Eye (tissue), 1 donor: Measurements from ENCODE around the gene CALN1.

Source experiments
- DNase-seq: peaks from one replicate; pipeline ENCODE4 v3.0.0-alpha.2; 2015

CALN1 gene

DNA sequence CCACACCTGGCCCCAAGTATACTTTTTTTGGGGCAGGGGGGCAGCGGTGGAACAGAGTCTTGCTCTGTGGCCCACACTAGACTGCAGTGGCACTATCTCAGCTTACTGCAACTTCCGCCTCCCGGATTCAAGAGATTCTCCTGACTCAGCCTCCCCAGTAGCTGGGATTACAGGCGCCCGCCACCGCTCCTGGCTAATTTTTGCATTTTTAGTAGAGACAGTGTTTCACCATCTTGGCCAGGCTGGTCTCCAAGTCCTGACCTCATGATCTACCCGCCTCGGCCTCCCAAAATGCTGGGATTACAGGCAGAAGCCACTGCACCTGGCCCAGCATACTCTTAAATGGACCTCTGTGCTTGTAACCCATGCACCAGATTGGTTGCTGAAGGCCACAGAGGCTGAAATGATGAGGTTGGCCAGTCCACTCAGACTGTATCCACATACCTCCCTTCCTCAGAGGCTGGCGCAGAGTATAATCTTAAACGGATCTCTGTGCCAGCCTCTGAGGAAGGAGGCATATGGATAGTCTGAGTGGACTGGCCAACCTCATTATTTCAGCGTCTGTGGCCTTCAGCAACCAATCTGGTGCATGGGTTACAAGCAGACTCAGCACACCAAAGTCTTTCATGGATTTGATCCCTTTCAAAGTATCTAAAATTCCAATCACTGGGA is 3.0 kb downstream of the CALN1 start:
- no peak for DNase-seq

DNA sequence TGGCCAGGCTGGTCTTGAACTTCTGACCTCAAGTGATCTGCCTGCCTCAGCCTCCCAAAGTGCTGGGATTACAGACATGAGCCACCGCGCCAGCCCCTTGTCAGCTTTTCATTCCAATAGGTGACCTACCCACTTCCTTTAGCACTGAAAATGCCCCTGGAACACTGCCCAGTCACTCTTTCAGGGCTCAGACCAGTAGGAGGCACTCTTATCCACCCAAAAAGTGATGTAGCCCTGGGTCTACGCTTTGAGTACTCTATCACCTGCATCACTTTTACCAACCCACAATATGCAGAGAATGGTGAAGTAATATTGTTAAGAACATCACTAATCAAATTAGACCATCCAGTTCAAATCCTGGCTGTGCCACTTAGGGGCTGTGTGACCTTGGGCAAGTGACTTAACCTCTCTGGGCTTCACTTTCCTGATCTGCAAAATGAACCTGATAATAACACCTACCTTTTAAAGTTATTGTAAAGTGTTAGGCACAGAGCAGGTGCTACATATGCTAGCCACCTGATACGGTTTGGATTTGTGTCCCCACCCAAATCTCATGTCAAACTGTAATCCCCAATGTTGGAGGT is 5.2 kb downstream of the CALN1 start:
- no peak for DNase-seq

DNA sequence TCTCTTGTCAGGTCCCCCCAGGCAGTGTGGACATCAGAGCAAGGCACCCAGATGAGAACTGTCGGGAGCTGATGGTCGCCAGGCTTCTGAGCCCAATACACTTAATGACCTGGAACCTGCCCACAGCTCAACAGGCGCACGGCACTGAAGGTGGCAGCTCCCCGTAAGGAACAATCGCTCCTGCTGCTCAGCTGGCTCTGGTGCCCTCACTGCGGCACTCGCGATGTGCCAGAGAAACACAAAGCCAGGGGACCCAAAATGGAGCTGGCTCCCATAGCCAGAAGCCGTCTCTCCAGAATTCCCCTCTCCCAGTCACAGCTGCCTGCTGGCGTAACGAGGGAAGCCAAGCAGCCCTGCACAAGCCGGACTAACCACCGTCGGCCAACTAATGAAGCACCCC is 6.3 kb downstream of the CALN1 start:
- no peak for DNase-seq

DNA sequence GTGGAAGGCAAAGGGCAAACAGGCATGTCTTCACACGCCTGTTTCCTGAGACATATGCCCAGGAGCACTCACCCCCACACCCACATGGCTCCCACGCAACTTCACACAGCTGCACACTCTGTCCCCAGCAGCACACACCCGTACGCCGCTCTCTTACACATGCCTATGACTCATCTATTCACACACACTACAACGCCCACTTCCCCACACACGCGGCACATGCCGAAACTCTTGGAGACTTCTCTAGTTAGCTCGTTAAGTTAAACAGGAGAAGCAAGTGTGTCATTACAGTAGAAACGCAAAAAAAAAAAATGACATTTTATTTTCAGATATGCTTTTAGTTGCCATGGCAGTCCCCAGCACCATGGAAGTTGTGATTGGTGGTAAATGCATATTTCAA is 6.7 kb downstream of the CALN1 start:
- no peak for DNase-seq

DNA sequence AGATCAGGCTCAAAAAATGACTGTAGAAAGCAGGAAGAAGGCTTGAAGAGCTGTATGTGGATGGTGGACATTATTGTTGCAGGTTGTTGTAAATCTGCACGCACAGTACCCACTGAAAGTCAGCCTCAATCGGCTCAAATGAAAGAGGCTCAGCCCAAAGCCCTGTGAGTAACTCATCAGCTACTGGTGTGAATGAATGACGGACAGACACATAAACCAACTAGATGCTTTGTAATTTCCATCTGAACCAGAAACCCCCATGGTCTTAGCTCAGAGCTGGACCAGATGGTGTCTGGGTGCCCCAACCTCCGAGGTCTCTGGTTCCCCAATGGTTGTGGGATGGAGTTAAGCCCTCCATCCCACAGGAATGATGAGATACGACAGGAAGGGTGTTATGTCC is 7.4 kb downstream of the CALN1 start:
- DNase-seq = no peak

DNA sequence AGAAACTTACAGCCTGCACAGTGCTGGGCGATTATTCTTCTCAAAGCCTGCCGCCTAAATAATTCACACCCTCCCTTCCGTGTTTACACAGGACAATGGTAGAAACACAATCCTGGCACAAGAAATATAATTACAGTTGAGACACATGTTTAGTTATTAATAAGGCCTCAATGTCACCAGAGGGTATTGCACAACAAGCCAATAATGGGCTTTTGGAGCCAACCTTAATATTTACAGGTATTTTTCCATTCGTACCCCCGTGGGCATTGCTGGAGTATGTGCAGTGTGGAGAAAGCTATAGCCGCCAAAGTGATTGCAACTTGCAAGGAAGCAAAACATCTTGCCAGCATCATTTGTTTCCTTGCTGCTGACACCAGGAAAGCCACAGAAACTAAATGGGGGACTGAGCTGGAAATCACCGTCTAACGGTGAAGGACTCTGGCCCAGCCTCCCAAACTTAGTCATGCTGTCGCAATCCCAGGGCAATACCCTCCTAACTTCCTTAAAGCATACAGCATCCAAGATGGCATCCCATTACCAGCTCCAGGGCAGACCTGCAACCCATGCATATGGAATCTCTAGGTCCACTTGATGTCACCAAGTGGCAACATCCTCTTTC is 8.6 kb downstream of the CALN1 start:
- no peak for DNase-seq

DNA sequence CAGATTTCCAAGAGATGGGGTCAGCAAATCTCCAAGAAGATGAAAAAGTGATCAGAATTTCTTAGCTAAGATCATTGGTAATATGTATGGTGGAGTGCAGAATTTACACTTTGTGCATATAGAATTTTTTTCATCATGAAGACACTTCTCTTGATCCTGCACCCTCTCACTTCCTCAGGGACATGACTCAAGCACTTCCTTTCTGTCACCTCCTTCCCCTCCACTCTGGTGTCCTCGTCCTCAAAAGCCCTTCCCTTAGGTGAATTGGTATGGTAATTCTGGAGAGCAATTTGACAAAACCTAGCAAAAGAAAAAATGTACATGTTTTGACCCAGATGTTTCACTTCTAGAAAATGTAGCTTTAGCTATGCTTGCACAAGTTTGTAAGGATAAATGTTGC is 18.1 kb downstream of the CALN1 start:
- no peak for DNase-seq

DNA sequence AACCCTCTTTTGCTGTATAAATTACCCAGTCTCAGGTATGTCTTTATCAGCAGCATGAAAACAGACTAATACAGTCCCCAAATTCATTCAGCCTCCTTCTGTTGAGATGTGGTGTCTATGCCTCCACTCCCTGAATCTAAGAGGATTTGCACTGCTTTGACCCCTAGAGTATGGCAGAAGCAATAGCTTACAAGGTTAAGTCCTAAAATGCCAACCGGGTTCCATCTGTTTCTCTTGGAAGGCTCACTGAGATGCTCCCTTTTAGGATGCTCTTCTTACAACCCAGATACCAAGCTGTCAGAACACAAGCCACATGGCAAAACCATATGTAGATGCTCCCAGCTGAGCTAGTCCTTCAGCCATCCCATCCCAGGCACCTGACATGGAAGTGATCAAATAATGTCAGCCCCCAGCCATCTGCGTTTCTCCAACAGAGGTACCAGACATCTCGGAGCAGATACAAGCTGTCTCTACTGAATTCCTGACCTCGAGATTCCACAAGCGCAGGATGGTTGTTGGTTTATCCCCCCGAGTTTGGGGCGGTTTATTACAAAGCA is 20.2 kb downstream of the CALN1 start:
- no peak for DNase-seq

DNA sequence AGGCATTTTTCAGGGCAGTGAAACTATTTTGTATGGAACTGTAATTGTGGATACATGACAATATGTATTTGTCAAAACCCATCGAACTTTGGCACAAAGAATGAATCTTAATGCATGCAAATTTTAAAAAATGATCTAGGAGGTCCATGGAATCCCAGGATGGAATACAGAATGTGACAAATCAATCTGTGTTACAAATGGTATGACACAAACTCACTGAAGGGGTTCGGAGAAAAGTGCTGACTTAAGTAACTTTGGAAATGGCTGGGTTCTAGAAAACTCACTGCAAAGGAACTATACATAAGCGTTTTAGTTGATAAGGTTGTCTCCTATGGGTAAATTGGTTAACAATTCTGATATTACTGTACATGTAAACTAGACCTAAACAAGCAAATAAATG is 26.0 kb downstream of the CALN1 start:
- DNase-seq = no peak

DNA sequence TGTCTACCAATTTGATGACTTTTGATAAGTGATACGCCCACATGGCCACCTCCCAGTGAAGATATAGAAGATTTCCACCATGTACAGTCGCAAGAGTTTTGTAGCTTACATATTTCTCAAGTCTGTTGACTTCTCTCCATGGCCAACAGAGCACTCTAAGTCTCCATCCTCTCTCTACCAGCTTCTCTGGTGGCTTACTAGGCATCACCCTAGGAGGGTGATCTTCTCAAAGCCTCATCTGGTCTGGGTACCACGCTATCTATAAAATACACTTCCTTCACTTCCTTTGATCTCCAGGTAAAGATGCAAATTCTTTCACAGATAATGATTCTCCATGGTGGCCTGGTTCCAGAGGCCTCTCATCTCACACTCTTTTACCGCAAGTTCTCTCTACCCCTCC is 49.9 kb downstream of the CALN1 start:
- DNase-seq = no peak

DNA sequence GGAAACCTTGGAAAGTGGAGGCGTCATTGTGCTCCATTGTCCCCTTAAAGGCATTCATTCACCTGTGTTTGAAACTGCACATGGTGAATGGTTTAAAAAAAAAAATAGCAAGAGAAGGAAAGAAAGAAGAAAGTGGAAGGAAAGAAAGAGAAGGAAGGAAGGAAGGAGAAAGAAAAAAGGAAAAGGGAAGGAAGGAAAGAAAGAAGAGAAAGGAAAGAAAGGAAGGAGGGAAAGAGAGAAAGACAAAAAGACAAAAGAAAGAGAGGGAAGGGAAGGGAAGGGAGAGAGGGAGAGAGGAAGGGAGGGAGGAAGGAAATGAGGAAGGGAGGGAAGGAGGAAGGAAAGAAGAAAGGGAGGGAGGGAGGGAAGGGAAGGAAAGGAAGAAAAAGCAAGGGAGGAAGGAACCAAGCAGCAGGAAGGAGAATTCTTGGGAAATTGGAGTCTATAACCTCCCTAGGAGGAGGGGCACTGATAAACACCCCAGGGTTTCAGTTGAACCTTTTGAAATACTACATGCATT is 66.9 kb downstream of the CALN1 start:
- DNase-seq = no peak

DNA sequence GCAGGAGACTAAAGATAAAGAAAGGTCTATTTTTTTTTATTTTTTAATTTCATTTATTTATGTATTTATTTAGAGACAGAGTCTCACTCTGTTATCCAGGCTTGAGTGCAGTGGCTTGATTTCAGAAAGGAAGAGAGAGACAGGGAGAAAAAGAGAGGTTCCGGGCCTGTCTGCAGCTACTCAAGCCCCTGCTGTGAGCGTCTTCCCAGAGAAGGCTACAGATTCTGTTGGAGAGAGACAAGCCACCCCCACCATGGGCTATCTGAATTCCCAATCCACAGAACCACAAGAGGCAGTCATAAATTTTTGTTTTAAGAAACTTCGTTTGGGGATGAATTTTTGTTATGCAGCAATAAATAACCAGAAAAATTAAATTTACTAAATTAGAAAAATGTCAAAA is 68.1 kb downstream of the CALN1 start:
- DNase-seq = peak; percentile 5

DNA sequence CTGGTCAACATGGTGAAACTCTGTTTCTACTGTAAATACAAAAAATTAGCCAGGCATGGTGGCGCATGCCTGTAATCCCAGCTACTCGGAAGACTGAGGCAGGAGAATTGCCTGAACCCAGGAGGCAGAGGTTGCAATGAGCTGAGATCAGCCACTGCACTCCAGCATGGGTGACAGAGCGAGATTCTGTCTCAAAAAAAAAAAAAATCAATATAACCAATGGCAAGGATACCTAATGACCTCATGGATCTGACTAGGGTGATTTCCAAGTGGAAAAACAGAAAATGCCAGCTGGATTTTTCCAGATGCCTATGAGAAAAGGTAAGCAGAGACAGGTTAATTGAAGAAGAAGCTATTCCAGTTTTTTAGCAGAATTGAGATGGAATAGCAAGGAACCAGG is 68.8 kb downstream of the CALN1 start:
- peak; percentile 8 for DNase-seq

DNA sequence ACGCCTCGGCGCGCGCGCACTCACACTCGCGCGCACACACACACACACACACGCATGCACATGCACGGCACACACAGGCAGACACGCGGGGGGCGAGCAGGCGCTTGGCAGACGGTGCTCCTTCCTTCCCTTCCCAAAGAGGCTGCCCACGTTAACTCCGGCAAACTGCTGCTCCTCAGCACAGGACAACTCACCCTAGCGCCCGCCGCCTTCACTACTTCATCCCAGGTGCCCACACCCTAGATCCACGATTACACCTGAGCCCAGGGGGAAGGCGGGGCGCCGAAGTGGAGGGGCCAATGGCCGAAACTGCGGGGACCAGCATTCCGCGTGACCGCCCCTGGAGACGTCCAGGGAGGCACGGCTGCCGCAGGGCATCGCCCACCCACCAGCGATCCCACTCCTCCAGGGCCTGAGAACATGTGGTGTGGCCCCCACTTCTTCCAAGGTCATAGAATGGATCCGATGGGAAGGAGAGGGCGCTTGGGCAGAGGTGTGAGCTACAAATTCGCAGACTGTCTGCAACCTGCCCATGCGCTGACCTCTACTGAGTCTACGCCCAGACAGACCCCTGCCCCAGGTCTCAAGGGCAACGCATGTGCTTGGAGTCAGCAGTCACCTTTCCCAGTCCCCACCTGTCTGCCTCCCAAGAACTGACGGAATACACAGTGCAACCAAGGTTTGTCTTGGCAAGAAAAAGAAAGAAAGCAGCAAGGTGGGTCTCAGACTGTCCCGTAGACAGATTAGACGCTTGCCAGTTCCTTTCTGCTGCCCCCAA is 74.6 kb downstream of the CALN1 start:
- DNase-seq = no peak

DNA sequence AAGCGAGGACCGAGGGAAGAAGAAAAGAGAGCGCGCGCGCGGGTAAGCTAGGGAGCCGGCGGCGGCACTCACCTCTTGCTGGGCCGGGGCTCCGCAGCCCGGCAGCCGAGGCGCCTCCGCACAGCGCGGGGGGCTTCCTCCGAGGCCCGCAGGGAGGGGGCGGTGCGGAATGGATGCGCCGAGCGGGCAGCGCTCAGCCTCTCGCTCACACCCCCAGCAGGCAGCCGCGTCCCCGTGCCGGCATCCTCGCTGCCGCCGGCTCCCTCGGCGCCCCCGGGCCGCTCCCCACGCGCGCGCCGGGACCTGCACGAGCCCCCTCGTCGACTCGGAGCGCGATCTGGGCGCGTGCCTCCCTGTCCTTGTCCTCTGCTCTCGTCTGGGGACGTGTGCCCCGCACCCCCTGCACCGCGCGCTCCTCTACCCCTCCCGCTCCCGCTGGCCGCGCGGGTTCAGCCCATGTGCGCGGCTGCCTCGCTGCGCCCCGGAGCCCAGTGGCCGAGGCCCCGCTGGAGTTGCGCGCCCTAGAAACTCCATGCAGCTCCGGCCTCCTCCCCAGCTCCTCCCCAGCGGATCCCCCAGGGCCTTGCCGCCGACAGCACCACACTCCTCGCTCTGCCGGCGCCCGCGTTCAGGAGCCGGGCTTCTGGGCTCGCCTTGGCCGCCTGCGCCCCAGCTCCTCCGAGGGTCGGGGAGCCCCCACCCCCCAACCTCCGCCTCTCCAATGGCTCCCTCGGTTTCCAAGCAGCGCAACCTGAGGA is 75.3 kb downstream of the CALN1 start:
- DNase-seq = peak; percentile 70

DNA sequence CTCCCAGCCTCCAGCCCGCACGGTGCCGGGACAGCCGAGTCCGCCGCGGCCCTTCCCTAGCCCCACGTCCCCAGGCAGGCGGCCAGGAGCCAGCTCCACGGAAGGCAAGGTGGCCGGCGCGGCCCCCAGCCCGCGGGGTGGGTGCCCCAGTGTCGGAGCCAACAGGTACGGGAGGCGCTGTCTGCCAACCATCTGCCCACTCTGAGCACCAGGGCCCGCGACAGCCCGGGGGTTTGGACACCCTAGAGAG is 75.8 kb downstream of the CALN1 start:
- DNase-seq = peak; percentile 66

DNA sequence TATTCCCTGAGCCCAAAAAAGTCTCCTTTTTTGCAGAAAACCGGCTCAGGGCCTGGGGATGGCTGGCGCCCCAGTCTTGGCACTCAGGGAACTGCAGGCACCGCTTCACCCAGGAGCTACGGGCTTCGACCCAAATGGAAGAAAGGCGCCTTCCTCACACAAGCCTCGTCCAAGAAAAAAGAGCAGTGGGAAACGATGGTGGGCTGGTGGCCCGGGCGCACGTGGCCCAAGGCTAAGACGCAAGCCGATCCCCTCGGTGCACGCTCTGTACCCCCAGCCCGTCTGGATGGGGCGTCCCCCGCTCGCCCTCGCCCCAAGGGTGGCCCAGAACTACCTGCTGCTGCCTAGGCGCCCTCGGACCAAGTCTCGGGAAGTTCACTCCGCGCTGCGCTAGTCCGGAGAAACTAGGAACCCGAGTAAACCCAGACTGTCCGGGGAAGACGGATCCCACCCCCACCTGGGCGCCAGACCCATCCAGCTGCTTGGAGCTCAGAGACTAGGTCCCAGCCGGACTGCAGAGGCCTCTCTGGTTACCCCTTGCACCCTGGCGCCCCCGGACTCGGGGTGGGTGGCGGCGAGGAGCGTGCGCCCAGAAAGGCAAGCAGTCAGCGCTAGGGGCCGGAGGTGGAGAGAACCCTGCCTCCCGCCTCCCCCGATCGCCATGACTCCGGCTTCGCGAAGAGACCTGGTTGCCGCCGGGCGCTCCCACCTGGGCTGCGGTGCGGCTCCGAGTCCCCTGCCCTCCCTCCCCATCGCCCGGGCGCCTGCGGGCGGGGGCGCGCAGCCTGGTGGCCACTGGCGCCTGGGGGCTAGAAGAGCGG is 76.4 kb downstream of the CALN1 start:
- DNase-seq = peak; percentile 34

DNA sequence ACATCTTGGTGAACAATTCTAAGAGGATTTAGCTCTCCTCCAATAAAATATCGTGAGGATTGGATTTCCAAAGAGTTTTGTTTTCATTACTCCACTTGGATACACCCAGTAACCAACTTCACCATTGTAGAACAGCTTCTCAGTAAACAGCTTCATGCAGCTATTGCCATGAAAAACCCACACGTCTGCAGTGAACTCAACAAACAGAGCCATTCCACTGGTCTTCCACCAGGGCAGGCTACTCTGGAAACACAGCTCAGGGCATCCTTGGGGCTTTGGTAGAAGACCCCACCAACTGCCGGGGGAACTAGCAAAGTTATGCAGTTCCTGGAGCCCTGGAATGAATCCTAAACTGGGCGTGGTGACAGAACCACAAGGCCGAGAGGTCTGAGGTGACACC is 77.4 kb downstream of the CALN1 start:
- peak; percentile 3 for DNase-seq

DNA sequence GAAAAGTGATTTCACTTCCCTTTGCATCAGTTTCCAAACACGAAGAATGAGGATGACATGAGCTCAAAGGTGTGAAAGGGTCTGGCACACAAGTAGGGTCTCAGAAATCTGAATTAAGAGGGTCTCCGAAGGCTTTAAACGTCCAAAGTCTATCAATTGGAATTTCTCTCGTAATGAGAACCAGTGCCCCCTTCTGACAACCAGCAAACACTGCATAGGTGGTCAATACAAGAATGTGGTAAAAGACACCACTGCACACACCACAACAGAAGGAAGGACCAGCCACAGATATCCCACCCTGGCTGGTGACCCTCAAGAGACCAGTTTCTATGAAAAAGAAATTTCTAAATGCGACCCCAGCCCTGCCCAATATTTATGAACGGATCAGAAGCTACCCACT is 78.1 kb downstream of the CALN1 start:
- DNase-seq = peak; percentile 7

DNA sequence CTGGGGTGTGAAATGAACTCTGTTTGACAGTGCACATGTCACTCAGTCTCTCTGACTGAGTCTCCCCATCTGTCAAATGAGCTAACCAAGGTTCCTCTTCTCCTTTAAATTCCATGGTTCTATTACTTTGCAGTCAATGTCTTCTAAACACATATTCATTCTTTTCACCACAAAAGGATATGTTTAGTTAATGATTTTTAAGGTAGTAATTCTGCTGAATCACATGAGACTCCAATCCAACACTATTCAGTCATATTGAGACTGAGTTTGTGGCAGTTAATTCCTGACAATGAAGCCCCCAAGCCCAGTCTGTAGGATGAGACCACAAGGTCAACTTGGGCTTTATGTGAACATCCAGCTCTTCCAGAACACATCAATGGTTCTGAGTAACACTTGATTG is 85.3 kb downstream of the CALN1 start:
- DNase-seq = no peak

DNA sequence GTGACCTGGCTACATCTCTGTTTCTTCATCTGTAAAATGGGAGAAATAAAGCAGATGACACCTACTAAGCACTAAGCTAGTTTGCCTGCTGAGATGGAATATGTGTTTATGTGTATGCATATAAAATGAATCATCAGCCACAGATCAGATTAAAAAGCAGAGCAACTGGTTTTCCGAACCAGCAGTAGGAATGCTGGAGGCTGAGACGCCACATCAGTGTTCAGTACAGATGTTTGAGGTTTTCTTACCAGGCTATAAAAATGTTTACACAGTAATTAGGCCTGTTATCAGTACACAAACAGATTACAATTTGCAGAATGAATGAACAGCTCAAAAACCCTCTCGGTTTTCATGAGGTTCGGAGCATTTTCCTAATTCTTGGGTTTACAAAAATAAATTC is 85.8 kb downstream of the CALN1 start:
- DNase-seq = peak; percentile 23

DNA sequence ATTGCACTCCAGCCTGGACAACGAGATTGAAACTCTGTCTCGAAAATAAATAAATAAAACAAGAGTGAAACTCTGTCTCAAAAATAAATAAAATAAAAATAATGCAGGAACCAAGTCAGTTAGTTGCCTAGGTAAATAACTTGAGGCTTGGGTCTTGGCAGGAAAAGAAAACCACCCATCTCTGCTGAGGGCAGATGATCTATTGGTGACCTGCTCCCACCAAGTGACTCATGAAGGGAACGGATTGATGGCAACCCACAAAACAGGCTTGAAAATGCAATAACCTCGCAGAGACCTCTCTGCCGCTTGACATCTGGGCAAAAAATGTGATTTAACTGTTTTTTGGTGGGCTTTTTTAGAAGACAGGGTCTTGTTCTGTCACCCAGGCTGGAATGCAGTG is 86.6 kb downstream of the CALN1 start:
- no peak for DNase-seq
